NCI-H226 (cell line): ENCODE data around the gene CCDC3.
A peak's percentile ranks its signal among the peaks of the same experiment; 100 is the strongest.

Experiments
- DNase-seq: peaks from one replicate; pipeline ENCODE4 v3.0.0-alpha.2; 2015

CCDC3 gene

DNA sequence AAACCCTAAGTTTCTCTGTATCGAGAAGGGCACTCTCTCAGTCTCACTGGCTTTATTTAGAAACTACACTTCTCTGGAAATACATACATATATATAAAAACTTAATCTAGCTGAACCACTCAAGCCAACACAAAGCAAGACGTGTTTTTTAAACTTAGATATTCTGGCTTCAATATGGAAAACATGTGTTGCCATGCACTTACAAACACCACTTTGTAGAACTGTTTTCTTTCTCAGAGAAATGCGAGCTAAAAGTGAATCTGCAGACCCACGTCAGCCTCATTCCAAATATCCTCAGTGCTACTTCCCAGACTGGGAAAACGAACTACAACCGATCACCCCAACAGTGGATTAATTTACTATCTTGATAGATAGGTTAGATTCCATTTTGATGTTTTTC is 1.7 kb downstream of the CCDC3 start:
- DNase-seq = no peak

DNA sequence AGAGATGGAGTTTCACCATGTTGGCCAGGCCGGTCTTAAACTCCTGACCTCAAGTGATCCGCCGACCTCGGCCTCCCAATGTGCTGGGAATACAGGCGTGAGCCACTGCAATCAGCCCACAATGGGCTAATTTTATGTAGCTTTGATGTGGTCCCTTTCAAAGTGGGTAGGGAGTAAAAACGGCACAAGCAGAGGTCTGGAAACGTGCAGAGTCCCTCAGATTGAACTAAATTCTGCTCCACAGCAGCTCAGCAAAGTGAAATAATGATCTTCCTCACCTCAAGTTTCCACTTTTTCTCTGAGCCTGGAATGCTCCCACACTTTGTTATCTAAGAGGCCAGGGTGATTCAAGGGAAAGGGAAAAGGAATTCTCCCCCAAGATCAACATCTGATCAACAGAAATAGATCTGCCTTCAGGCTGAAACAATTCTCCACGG is 6.1 kb downstream of the CCDC3 start:
- DNase-seq = no peak

DNA sequence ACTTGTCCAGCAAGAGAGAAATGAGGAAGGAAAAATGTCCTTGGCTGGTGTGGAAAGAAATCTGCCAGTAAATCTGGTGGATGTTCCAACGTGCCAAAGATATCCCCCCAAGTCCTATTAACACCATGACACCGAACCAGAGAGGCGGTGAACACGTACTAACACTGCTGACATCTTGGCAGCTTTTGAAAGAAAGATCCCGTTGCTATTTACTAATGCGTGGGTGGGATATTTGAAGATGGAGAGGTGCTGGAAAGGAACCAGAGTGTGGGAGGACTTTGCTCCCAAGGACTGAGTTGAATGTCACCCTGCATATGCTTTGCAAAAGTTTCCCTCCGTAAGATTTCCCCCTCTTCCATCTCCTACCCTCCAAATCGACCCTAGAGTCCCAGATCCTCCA is 7.9 kb downstream of the CCDC3 start:
- DNase-seq = no peak

DNA sequence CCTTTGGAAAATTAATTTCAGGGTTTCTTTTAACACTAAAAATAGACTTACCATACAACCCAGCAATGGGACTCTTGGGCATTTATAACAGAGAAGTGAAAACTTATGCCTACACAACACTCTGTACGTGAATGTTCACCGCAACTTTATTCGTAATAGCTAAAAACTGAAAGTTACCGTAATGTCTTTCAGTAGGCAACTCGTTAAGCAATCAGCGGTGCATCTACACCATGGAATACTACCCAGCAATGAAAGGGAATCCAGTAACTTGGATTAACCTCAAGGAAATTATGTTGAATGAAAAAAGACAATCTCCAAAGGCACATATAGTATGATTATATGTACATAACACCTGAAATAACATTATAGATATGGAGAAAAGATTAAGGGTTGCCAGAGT is 16.2 kb downstream of the CCDC3 start:
- DNase-seq = no peak

DNA sequence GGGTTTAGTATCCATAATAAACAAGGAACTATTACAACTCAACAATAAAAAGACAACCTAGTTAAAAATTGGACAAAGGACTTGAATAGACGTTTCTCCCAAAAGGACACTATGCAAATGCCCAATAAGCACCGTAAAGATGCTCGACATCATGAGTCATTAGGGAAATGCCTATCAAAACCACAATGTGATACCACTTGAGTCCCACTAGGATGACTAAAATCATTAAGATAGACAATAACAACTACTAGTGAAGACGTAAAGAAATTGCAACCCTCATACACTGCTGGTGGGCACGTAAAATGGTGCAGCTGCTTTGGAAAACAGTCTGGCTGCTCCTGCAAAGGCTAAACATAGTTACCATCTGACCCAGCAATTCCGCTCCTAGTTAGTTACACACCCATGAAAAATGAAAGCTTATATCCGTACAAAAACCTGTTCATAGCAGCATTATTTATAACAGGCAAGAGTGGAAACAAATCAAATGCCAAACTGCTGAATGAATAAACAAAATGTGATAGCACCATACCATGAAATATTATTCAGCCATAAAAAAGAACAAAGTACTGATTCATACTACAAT is 17.3 kb downstream of the CCDC3 start:
- DNase-seq = peak; percentile 78

DNA sequence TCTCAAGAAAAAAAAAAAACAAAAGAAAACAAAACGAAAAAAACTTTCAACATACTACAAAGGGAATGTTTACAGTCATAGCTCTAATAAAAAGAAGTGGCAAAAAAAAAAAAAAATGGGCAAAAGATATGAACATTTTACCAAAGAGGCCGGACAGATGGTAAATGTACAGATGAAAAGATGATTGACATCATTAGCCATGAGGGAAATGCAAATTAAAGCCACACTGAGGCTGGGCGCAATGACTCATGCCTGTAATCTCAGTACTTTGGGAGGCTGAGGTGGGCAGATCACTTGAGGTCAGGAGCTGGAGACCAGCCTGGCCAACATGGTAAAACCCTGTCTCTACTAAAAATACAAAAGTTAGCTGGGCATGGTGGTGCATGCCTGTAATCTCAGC is 17.9 kb downstream of the CCDC3 start:
- peak; percentile 72 for DNase-seq

DNA sequence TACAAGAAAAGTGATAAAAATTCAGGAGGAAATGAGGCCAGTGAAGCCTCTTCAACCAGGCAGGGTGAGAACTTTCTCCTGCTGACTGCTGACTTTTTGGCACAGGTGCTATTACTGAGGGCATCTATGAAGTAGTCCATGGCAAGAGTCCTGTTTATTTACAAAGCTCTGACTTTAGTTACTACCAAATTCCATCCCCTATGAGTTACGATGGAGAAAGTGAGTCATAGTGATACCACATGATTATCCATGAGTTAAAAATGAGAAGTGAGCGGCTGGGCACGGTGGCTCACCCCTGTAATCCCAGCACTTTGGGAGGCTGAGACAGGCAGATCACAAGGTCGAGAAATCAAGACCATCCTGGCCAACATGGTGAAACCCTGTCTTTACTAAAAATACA is 19.9 kb downstream of the CCDC3 start:
- DNase-seq = peak; percentile 87

GRCh38 chr10:12980713-12981306 is 20.7 kb downstream of the CCDC3 start:
- DNase-seq = no peak

GRCh38 chr10:12980102-12980661 is 21.3 kb downstream of the CCDC3 start:
- DNase-seq = no peak

DNA sequence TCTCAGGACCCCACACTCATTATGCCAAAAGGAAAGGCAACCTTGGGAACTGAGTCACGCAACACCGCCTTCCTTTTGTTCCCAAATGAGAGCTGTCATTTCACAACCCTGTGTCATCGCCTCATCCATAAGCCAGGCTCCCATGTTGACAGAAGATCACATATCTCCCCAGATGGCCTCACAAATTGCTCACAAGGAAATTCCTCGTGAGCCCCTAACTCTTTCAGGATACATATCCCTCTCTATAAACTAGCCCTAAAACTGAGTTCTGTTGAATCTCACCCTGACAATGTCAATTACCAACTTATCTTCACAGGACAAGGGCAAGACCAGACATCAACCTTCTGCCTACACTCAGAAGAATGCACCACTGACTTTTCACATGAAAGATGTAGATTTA is 22.6 kb downstream of the CCDC3 start:
- DNase-seq = no peak

- DNase-seq = no peak
Measured at GRCh38 chr10:12975906-12976305, 25.6 kb downstream of the CCDC3 start.

DNA sequence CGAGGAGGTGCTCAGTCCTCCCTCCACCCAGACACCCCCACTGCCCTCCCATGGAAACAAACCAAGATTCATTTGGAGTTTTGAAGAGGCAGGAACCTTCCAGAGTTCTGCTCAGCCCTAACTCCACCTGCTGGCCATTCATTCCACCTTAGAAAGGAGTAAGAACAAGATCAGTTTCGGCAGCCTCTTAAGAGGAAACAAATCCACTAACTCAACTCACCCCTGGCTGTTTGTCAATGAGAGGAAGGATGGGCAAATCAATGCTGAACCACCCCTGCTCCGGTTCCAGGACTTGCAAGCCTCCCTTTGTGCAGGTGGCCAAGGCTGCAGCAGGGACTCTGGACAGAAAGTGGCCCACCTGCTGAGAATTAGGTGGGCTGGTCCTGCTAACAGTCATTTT is 26.2 kb downstream of the CCDC3 start:
- no peak for DNase-seq

DNA sequence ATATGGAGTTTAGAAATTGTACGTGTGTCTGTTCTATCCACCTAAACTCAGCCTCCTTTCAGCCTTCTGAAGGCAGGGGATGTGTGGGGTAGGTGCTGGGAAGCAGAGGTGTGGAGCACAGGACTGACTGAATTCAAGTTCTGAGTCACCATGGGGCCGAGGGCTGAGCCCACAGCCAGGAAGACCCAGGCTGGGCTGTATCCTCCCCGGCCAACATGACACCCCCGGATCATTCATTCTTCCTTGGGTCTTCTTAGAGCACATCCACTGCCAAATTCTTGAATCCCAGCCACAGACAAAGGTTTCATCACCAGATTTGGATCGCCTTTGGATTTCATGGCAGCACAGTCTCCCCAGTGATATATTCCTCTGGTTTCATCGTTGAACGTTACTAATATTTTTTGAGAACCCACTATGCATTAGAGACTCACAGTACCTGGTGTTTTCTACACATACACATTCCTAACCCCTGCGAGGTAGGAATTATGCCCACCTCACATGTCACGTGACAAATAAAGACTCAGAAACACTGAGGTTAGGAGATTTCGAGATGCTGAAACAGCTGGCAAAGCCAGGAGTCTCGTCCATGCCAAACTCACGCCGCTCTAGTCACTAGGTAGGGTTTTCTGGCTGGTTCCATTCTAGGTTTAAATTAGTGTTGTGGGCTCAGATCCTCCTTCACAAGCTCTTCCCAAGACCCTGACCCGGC is 26.9 kb downstream of the CCDC3 start:
- DNase-seq = no peak

- DNase-seq = no peak
Measured at GRCh38 chr10:12974078-12974477, 27.4 kb downstream of the CCDC3 start.

- DNase-seq = no peak
Measured at GRCh38 chr10:12973149-12973718, 28.3 kb downstream of the CCDC3 start.

DNA sequence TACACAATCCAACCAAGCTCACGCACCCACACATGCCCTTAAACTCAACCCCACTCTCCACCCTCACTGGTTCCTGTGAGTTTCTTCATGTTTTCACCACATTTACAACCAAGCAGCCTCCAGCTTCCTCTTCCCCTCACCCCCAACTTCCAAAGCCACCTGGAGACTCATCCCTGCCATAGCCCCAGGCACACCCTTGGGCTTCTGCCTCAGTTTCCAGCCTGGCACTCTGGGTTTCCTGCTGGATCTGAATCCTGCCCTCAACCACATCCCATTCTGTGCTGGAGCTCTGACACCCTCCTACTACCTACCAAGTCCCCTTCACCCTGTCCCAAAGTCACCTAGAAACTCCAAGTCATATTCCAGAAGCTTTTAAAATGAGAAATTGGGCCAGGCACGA is 29.4 kb downstream of the CCDC3 start:
- no peak for DNase-seq

DNA sequence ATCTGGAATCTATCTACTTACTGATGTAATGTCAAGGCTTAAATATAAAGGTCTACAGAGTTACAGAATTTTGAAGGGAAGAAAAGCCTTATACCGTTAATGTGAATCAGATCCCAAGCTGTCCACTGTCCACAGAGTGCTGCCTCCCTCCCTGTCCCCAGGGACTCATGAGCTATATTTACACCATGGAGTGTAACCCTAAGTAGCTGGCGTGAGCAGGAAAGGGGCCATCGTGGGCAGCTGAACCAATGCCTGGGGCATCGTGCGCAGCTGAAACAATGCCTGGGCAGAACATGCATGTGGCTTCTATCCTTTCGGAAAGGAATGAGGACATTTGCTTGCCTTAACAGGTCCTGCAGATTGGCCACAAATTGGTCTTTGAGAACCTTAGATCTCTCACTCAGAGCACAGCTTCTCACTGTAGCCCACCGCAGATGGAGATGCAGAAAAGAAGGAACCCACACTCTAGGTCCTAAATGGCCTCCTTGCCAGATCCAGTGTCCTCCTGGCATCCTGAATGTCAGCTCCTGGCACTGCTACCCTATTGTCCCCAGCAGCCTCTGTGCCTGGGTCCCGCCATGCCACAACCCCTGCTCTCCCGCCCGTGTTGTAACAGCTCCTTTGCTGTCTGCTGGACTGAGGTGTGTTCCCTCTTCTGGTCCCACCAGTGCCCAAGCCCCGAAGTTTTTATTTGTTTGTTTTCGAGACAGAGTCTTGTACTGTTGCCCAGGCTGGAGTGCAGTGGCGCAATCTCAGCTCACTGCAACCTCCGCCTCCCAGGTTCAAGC is 30.3 kb downstream of the CCDC3 start:
- no peak for DNase-seq

- no peak for DNase-seq
Measured at GRCh38 chr10:12969951-12970350, 31.6 kb downstream of the CCDC3 start.

- no peak for DNase-seq
Measured at GRCh38 chr10:12966067-12966466, 35.4 kb downstream of the CCDC3 start.

- no peak for DNase-seq
Measured at GRCh38 chr10:12965571-12965970, 35.9 kb downstream of the CCDC3 start.

- DNase-seq = no peak
Measured at GRCh38 chr10:12962556-12962955, 39.0 kb downstream of the CCDC3 start.

DNA sequence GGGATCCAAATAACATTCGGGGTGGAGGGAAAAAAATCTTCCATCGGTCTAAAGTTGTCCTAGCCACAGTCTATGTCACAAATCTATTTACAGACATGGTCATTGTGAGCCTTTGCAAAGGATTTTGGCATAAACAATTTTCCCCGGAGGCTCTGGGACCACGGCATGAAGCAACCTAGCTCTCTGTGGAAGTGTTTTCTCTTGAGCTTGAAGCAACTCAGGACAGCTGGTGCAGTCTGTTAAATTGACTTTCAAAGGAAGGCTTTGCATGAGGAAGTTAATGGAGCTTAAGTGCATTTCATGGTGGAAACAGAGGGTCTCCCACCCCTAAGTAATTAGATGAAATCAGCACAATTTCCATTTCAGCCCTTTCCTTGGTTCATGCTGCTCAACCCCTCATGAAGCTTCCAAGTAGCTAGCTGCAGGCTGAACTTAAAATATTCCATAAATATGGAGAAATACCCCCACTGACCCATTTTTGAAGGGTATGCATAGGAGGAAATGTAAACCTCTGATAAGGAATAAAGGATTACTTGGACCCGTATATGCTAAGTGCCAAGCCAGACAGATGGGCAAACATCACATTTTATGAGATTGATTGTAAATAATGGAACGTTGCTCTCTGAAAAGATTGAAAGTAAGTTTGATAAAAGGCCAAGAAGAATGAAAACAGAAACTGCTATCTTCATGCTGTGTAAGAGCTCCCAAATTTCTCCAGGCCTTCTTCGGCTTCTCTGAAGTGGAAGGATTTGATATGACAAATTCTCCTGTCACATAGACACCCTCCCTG is 39.9 kb downstream of the CCDC3 start:
- DNase-seq = no peak
